ENCODE data around the gene MCM8.

Gene MCM8

DNA sequence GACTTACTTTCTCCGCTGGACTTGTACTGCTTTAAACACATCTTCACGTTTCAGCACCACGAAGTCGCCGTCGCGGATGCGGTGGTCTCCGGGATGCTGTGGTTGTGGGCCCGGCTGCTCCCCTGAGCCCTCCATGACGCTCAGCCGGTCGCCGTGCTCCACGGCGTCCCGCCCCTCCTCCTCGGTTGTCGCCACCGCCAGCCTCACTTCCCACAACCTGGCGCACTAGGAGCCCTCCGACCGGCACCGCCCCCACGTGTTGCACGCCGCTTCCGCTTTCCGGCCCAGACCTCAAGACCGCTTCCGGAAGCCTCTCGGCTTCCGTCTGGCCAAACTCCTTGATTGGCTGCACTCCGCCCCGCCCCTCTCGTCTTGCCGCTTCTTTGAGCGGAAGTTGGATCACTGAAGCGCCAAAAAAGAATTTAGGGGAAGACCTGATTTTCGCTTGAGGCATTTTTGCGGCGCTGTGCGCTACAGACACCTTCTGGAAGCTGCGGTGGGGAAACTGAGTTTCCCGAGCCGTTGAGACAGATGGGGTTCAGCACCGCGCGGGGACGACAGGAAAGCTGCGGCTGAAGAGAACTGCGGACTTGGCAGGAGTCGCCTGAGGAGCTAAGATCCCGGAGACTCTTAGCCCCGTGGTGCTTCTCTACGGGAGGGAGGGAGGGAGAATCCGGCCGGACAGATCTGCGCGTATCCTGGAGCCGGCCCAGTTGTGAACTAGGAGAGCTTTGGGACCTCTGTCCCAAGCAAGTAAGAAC, at the start of gene MCM8, which contains the start of gene TRMT6:
MCM8 (plus strand) TSS at position 382 of the 761 bp plus-strand sequence. CDS start 1,364 bp downstream, outside the sequence.
TRMT6 (minus strand) TSS at position 263 of the 761 bp plus-strand sequence; CDS start at position 135, 128 bp downstream.
- peak; percentile 99 for DNase-seq

DNA sequence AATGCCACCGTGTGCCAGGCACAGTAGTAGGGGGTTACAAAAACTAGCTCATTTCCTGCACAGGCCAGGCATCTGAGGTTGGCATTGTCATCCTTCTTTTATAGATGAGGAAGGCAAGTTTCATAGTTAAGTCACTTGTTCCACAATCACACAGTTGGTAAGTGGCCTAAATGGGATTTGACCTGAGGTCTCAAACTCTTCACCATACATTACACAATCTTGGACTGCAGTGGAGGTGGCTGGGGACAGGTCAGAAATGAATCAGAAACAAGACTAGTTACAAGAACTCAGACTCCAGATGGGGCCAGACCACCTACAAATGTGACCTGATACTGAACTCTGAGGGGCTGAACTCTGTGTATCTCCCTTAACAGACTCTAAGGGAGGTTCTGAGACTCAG, 49.5 kb upstream of the MCM8 start:
- no peak for DNase-seq

- no peak for DNase-seq
Observed at GRCh38 chr20:5908981-5909380, 41.5 kb upstream of the MCM8 start.

DNA sequence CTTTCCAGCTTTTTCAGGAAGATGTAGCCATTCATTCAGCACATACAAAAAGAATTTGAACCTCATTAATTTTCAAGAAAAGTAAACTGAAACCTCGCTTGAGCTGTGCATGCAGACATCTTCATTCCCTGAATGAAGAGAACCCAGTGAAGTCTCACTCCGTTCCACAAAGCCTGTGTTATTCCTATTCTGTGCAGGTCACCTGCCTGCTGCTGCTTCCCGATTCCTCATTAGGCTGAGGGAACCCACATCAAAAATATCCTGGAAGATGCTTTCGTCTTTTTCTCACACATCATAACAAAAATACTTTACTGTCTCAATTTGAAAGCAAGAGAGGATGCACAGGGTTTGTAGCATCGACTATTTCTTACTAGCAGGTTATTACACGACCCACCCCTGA, 40.3 kb upstream of the MCM8 start:
- peak; percentile 8 for DNase-seq

DNA sequence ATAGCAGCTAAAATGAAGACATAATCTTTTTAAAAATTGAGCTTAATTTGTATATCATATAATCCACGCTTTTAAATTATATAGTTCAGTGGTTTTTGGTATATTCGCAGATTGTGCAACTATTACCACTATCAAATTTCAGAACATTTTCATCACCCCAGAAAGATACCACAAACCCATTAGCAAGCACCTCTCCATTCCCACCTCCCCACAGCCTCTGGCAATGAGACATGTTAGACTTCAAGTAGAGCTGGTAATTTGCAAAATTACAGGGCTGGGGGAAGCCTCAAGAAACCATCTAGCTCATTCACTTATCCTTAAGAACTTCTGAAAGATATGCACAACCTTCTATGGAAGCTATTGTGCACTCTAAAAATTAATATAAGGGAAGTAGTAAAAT, 37.3 kb upstream of the MCM8 start:
- DNase-seq = no peak

DNA sequence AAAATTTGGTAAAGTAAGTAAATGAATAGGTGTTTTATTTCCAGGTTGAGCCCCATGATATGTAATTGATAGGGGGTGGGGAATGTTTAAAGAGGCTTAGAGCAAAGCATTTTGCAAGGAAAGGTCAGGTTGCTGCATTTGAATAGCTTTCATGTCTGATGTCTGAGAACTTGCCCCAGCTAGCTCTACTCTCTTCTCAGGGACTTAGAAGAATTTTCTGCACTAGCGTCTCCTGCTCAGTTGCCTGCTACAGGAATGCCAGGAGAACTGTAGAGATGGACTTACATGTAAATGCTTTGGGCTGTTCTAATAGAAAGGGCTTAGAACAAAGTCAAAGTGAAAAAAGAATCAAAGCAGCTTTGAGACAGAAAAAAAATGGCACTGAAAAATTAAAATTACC, 35.6 kb upstream of the MCM8 start:
- no peak for DNase-seq

- DNase-seq = no peak
Observed at GRCh38 chr20:5918856-5919625, 31.4 kb upstream of the MCM8 start.

- DNase-seq = no peak
Observed at GRCh38 chr20:5919626-5920544, 30.6 kb upstream of the MCM8 start.

DNA sequence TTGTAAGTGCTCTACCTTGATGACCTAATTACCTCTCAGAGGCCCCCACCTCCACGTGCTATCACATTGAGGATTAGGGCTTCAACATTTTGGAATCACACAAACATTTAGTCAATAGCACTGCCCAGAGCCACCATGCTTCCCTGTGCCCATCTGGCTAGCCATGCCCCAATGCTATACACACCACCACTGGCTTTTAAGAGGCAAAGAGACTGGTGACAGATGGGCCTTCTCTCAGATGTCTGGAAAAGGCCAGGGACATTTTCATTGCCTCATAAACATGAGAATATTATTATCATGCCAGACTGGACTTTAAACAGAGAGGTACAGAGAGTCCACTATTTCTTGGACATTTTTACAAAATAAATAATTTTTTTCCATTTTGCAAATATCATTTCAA, 29.9 kb upstream of the MCM8 start:
- DNase-seq = no peak

DNA sequence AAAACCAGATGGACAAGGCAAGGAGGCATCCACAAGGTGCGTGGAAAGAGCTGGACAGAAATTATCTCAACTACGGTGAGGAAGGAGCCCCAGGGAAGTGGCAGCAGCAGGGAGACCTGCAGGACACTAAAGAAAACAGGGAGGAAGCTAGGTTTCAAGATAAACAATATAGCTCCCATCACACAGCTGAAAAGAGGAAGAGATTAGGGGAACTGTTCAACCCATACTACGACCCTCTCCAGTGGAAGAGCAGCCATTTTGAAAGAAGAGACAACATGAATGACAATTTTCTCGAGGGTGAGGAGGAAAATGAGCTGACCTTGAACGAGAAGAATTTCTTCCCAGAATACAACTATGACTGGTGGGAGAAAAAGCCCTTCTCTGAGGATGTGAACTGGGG, 27.0 kb upstream of the MCM8 start:
- DNase-seq = no peak

DNA sequence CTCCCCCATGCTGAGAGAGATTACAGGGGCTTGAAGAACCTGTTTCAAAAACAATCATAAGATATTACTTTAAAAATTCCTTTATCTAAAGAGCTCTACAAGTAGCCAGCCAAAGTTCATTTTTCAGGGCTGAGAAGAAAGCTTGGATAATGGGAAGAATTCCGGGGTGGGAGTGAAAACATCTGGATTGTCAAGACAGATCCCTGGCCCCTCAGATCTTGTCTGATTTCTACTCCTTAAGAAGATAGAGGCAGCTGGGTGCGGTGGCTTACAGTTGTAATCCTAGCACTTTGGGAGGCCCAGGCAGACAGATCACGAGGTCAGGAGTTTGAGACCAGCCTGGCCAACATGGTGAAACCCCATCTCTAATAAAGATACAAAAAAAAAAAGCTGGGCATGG, 24.9 kb upstream of the MCM8 start:
- no peak for DNase-seq

GRCh38 chr20:5927749-5928462, 22.5 kb upstream of the MCM8 start:
- no peak for DNase-seq

DNA sequence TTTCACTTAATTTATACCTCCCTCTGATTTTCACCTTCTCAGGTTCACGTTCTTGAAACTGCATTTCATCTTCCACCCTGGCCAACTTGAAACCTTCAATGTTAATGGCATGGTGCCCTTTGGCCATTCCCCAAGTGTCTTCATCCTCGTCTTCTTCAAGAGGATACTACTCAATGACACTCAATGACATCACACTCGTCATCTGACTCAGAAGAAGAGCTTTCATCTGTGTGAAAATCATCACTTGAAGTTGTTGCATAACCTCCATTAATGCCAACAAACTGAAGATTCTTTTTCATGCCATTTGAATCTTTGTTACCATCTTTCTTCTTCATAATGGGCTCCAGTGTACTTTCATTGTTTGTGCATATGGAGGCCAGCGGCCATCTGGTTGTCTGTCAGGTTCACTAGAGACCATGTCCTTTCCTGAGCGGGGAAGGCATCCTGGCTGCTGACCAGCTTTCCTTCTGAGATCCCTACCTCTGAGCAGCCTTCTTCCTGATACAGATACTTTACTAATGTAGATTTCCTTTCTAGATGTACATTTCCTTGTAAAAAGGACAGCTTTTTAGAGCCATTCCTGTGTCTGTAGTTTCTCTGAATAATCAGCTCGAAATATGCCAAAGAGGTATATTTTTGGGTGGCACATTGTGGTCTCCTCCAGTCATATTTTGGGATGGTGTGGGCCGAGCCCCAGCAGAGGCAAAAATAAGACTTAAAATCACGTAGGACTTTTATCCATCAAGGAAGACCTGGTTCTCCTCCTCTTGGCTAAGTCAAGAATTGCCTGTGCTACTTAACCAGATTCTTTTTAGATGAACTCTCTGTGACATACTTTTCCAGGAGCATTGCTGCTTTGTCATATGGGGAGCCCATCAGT, 21.4 kb upstream of the MCM8 start:
- no peak for DNase-seq

DNA sequence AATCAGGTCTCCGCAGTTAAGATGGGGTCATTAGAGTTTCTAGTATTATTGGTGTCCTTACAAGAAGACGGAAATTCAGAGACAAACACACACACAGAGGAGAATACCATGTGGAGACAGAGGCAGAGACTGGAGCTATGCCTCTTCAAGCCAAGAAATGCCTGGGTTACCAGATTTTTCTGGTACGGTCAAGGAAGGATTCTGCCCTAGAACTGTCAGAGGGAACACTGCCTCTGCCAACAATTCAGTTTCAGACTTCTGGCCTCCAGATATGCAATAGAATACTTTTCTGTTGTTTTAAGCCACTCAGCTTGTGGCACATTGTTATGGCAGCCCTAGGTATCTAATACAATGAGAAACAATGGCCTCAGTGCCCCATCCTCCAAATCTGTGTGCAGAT, 19.0 kb upstream of the MCM8 start:
- DNase-seq = no peak

GRCh38 chr20:5932796-5933195, 17.7 kb upstream of the MCM8 start:
- DNase-seq = no peak

DNA sequence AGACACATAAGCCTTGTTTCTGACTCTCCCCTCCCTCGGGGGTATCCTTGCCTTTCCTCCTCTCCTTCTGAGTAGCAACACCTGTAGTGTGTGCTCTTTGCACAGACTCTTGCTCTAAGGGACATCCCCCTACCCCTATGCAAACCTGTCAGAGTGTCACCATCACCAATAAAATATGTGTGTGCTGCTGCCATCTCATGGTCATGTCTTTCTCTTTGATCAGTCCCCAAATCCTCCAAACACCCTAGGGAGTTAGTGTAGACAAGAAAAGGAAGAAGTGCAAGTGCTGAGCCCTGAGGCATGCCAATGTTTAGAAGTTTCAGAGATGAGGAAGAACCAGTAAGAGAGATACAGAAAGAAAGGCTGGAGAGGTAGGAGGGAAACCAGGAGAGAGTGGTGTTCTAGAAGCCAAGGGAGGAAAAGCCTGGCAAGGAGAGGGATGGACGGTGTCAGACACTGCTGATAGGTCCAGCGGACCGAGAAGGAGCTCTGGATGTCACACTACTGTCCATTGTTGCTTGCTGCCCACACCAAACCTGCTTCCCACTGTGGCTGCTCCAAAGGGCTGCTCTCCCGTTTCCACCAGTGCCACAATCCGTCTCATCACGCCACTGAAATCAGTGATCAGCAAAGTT, 16.5 kb upstream of the MCM8 start:
- peak; percentile 6 for DNase-seq

- no peak for DNase-seq
Observed at GRCh38 chr20:5935384-5935783, 15.1 kb upstream of the MCM8 start.

DNA sequence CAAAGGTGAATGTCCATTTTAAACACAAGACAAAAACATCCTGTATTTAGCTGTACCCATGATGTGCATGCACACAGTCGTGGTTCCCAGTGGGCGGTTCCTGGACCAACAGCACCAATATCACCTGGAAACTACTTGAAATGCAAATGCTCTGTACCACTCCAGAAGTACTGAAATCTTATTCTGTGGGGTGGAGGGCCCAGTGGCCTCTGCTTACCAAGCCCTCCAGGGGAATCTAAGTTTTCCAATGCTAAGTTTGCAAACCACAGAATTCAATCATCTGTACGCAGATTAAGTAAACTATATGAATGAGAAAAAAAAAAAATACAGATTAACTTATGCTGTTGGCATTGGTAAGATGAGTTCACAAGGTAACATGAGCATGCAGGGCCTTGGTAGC, 14.2 kb upstream of the MCM8 start:
- DNase-seq = no peak

DNA sequence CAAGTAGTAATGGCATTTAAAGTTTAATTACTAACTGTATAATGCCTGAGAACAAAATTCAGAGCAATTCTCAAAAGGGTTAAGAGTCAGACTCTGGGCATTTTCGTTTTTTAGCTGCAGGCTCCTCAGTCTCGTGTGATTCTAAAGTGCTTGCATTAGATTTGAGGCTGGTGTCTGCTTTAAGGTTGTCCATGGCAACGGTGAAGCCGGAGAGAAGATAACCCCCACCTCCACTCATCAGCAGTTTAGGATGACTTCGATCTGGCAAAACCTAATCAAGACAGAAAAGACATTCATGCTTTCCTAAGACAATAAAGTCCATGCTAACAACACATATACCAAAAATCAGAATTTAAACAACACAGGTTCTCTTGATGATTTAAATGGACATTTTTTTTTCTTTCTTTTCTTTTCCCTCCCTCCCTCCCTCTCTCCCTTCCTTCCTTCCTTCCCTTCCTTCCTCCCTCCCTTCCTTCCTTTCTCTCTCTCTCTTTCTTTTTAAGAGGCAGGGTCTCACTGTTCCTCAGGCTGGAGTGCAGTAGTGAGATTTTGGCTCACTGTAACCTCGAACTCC, 11.9 kb upstream of the MCM8 start:
- no peak for DNase-seq

DNA sequence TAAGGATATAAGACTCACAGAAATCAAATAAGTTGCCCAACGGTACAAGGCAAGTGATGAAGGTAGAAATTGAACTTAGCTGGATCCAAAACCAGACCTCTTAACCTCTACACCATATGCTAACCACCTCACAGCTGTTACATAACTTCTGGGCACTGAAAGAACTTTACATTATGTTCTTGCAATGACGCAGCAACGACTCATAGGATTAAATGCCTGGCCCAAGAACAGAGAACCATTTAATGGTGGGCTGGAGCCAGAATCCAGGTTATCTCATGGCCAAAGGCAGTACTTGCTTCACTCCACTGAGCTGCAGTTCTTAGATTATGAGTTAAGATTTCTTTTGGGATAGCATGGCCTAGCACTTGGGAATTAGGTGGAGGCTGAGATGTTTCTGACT, 4.5 kb upstream of the MCM8 start:
- DNase-seq = no peak

DNA sequence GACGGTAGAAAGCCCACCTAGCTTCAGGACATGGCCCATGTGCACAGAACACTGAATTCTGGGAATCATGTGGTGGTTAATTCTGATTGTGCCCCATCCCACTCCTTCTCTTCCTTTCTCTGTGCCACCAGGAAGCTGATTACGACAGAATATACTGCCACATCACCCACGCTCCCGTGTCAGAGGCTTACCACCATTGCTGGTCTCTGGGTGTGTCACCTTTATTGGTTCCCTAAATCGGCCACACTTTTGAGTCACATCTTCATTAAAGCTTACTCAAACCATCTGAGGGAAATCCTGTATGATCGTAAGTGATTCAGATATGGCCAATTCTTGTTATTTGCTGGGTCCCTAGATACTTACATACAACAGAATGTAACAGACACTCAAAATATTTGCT, 3.2 kb upstream of the MCM8 start:
- DNase-seq = no peak

All from NCI-H345 (cell line).